Activated CD8-positive, alpha-beta memory T cell treated with anti-CD3 and anti-CD28 coated beads for 36 hours (primary cell): ENCODE results near the gene TRMT44. TPM values are rescaled to one million over a fixed set of nuclear protein-coding genes. Genes with fewer than 3 reads are reported as not detected.

Experiments used
- CTCF ChIA-PET: fragments of 350-600 bp; sonication (Branson Sonifier 250); formaldehyde crosslinking; loops from one replicate; lab custom pipeline; 2021; ENCODE audit warnings: antibody characterized with exemption; lab: Charles Lee
- POLR2A ChIA-PET: fragments of 350-600 bp; sonication (Branson Sonifier 250); formaldehyde crosslinking; loops from one replicate; lab custom pipeline; 2021; ENCODE audit warnings: antibody characterized with exemption; lab: Charles Lee
- total RNA-seq, 2 experiments: library from RNA; stranded (reverse); gene quantifications; one replicate each; pipeline ENCODE4 v1.2.3, GENCODE V29; 2021

TRMT44 gene
- total RNA-seq, 2 experiments from 2014 or later: 25.5 to 27.3 TPM

DNA sequence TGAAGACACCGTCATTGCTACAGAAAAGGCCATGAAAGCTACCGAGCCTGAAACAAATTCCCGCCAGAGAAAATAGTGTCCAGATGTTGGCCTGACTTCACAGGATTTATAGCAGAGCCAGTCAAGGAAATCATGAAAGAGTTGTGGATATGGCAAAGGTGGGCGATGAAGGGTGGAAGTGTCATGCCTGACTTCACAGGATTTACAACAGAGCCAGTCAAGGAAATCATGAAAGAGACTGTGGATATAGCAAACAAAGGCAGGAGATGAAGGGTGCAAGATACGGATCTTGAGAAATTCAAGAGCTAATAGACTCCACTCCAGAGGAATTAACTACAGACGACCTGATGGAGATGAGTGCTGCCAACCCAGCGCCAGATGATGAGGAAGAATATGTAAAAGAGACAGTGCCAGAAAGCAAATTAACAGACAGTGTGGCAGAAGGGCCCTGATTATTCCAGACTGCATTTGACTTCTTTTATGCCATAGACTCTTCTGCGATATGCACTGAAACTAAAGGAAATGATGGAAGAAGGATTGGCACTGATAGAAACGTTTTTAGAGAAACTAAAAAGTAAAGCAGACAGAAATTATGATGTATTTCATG is 17.2 kb downstream of the TRMT44 start:
- ChIA-PET POLR2A (interaction anchor here (0.5 kb wide), 1 partner anchor 247 kb away, joined by 4 read pairs; no protein-coding TSS in a partner anchor), CTCF (no interaction called here)

DNA sequence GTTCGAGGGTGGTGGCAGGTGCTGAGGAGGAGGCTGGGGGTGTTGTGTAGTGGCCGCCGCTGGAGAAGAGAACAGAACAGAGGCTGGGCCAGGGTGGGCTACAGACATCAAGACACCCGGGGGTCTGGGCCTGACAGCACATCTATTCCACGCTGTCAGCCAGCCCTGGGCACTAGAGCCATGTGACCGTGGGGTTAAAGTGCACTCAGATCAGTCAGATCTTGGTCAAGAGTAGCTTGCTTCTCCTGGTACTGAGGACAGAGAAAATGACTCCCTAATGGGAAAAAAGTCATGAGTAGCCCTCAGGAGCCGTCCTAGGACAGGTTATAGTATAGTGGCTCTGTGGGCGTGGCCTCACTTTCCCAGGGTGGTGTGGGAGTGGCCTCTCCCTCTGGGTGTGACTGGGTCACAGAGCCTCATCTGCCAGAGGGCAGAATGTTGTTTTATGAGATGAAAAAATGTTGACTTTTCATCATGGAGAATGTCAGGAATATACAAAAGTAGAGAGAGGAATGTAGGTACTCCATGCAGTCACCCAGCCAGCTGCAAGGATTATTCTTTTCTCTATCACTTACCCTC is 19.4 kb downstream of the TRMT44 start:
- POLR2A ChIA-PET: no interaction called here
- CTCF ChIA-PET: no interaction called here

DNA sequence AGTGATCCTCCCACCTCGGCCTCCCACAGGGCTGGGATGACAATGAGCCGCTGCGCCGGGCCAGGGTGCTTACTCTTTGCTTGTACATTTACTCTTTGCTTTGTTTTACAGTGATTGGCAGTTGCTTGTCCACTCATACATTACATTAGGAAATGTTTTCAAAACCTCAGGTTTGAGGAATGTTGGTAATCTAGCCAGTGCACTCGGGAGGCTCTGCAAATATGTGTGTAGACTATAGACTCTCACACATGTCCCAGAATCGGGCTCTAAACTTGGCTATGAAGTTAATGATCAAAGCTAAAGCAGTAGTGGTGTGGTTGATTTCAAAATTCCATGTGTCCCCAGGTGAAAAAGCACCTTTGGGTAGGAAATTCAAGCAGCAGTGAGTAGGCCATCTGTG is 20.5 kb downstream of the TRMT44 start:
- POLR2A ChIA-PET: no interaction called here
- CTCF ChIA-PET: no interaction called here

DNA sequence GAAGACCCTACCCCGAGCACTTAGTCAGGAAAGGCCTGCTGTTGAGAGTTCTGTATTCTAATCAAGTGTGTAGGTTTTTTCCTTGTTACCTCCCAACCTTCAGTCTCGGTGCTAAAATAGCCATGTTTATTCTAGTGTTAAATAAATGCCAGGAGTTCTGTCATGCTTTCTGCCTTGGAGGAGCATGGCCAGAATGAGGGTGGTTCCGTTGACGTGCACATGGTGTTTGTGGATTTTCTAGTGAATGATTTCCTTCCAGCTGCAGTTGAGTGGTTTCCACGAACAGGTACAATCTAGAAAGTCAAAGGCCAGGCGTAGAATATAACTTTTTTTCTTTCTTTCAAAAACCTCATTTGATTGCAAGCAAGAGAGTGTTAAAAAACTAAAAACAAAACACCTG is 21.0 kb downstream of the TRMT44 start:
- ChIA-PET CTCF (no interaction called here), POLR2A (no interaction called here)

DNA sequence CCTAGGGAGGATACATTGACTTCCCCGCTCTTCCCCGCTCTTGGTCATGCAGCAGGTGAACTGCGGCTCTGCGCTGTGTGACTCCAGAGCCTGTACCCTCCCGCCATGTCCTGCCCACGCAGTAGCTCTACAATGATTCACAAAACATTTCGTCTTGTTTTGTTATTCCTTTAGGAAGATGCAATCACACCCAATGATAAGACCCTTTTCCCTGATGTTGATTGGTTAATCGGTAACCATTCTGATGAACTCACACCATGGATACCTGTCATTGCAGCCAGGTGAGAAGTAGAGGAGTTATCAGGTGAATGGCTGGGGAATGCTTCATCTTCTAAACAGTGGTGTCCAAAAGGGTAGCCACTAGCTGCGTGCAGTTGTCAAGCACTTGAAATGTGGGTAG is 23.2 kb downstream of the TRMT44 start:
- ChIA-PET POLR2A (no interaction called here), CTCF (no interaction called here)

DNA sequence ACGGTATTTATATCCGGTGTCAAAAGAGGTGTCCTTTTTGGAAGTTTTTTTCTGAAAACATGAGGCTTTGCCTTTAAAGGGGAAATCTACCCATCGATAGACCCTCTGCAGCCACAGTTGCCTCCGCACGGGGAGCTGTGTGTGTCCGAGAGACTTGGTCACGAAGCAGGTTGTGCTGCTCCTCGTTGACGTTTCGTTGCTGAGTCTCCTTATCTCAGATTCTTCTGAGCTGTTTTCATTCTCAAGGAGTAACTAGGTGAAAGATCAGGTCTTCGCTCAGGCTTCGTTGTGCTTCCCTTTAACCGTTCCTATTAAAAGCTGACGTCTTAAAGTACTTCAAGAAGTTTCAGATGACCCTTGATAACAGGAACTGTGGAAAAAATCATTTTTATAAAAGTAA is 23.8 kb downstream of the TRMT44 start:
- CTCF ChIA-PET: no interaction called here
- POLR2A ChIA-PET: no interaction called here

DNA sequence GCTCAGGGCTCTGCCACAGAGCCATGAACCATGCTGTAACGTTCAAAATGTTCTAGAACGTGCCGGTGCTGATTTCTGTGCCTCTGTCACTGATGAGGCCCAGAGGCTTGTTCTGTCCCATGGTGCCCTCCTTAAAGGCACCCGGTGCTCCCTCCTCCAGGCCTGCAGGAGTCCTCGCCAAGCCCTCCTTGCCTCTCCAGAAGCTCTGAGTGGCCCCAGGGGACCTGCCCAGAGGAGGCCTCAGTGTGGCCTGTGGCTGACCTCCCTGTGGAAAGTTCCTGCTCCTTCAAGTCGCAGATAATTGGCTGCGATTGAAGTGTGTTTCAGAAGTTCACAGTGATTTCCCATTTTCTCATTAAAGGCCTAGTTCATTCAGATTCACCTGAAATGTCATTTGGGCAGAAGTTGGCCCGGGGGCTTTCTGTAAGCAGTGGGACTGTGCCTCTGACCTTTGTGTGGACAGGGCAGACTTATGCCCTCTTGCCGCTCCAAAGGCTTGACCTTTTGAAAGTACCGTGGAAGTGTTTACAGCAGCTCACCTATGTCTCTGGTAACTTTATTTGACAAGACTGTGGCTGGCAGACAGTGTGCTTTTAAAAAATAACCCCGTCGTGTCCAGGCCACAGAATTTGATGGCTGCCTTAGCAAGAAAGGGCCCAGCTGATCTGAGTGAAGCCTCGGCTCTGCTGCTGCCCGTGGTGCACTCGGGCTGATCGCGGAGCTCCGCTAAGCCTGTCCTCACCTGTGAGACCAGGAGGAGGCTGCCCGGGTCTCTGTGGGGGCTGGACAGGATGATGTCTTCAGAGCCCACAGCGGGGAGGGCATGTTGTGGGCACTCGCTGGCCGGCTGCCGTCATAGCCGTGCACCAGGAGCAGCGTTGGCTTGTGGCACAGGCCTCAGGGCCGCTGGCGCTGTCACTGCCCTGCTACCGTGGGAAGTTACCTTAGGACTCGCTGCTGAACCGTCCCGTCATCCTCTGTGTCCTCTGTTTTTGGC is 25.3 kb downstream of the TRMT44 start:
- POLR2A ChIA-PET: no interaction called here
- CTCF ChIA-PET: no interaction called here

DNA sequence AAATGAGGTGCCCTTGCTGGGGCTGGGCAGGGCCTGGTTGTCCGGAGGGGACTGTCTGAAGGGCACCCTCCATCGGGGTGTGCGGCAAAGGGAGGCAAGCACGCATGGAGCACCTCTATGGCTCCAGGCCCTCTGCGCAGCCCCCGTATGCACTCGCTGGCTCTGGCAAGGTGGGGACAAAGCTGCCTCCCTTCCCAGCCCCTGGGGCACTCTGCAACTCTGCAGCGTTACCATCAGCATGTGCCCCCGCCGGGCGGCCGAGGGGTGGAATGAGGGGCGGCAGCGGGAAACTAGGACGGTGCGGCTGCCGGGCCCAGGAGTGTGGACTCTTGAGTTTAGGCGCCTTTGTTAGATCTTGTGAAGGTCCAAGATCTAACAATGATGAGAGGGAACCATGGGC is 26.4 kb downstream of the TRMT44 start:
- POLR2A ChIA-PET: no interaction called here
- CTCF ChIA-PET: no interaction called here

DNA sequence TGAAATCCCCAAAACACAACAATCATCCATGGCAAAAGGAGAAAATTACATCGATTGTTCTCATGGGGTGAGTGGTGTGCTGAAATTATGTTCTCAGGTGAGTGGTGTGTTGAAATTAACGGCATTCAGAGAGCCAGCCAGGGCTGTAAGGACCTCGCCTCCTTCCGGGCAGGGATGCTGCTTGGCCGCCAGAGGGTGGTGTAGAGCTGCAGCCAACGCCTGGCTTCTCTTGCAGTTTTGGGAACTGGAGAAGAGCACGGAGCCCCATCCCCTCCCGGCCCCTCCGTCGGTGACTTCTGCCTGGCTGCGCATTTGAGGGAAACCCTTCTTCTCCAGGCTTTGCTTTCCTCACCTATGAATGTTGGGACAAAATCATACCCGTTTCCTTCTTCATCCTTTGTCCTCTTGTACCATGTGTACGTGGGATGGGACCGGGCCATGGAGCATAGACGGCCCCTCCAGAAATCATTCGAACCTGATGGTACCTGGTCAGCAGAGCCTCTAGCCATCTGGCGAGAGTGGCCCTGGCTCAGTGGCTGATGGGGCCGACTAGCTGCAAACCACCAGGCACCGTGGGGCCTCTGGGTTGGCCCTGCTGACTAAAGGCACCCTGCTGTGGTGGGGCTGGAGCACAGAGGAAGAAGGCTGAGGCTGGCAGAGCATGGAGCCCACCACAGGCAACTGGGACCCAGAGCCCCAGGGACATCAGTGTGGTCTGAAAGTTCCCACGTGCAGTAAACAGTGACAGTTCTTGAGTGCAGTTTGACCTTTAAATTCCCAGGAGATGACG is 28.4 kb downstream of the TRMT44 start:
- ChIA-PET POLR2A (no interaction called here), CTCF (interaction anchor here (0.6 to 1.9 kb wide), 3 partner anchors 9 to 227 kb away, joined by 3 to 5 read pairs (median 3); no protein-coding TSS in a partner anchor)

DNA sequence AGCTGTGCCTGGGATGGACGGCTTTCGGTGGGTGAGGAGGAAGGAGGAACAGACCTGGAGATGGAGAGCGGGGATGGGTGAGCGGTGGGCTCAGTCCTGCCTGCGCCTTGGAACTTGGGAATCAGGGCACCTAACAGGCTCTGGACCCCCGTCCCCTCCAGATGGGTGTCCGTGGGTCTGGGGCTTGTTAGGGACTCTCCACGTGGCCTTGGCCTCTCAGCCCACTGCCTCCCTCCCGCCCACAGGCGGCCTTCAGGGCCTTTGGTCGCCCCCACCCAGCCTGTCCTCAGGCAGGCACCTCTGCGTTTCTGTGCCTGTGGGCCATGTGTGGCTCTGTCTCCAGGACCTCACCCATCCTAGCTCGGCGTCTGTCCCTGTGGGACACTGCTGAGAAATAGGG is 29.0 kb downstream of the TRMT44 start:
- CTCF ChIA-PET: no interaction called here
- POLR2A ChIA-PET: no interaction called here

DNA sequence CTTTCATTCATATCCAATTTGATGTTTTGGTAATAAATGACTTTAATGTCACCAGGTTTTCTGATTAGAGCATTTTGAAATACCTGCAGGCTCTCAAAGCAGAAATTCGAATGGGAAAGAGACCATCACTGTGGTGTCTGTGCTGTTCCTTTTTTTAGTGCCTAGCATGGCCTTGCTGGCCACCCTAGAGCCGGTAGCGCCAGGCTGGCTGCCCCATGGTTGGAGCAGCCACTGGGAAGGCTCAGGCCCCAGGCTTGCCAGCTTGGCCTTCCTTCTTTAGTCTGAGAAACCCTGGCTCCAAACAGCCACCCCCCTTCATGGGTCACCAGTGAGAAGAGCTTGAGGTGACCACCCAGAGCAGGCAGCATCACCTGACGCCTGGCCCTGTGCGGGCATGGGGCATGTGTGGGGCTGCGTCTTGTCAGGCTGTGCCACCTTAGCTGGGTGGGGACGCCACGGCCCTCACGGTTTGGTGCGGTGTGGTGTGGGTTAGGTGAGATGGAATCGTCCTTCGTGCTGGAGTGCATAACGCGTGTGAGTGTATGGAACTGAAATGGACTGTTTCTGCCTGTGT is 30.0 kb downstream of the TRMT44 start:
- CTCF ChIA-PET: no interaction called here
- POLR2A ChIA-PET: no interaction called here

DNA sequence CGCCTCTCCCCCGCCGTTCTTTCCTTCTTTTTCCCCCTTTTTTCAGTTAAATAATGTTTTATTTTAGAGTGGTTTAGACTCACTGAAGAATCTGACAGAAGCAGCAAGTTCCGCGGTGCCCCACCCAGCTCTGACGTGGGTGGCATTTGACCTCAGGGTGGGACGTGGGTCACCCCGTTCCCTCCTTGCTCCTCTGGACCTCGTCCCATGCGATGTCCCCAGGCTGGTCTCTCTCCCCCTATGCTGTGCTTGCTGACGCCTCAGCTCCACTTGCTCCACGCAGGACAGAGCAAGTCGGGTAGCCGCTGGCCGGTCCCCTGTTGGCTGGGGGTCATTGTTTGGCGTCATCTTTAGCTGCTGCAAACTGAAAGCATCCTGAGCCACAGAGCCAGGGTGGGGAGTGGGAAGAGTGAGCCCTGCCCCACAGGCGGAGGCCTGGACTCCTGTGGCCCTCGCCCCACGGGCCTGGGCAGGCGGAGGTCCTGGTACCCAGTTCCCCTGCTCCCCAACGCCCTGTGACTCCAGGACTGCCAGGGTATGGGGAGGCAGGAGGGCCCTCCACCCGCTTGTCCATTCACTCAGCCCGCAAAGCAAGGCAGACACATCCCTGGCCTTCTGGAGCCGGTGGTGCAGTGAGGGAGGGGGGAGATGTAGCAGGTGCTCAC is 30.8 kb downstream of the TRMT44 start:
- POLR2A ChIA-PET: no interaction called here
- CTCF ChIA-PET: no interaction called here

DNA sequence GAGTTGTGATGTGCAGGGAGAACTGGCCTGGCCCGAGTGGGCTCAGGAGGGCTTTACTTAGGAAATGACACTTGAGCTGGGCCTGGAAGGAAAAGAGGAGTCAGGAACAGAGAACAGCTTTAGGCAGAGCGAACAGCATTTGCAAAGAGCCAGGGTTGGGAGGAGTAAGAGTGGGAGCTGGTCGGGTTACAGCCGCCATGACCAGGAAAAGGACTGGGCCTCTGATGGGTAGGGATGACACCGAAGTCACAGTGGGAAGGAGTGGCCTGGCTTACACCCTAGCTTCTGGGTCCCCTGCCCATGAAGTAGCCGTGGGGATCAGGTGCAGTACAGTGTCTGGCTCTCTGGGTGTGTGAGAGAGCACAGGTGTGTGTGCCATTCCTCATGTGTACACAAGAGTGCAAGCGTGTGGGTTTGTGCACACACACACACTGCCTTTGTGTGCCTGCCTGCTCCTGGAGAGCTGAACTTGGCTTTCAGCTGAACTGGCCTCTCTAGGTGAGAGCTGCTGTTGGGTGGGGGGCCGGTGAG is 31.6 kb downstream of the TRMT44 start:
- POLR2A ChIA-PET: no interaction called here

DNA sequence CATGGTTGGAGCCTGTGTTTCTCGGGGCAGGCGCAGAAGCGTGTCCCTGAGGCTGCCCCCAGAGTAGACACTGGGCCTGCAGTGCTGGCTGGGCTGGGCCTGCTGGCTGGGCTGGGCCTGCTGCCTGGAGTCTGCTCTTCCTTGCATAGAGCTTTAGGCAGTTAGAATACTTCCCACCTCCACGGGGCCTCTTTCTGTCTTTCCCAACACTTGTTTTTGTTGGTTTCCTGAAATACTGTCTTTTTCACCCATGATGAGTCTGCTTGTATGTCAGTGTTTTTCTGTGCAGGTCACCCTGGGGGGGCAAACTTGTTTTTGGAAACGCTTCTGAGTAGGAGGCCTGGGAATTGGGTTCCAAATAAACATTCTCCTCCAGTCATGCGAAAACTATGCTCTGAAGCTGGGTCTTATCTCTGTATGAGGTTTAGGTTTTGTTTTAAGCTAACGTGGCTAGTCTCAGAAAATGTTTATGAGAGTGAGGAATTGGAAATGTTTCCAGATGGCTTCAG is 32.2 kb downstream of the TRMT44 start:
- POLR2A ChIA-PET: no interaction called here
- CTCF ChIA-PET: no interaction called here

More for the DNA sequence above, 31.6 kb downstream of the TRMT44 start:
- CTCF ChIA-PET: no interaction called here

DNA sequence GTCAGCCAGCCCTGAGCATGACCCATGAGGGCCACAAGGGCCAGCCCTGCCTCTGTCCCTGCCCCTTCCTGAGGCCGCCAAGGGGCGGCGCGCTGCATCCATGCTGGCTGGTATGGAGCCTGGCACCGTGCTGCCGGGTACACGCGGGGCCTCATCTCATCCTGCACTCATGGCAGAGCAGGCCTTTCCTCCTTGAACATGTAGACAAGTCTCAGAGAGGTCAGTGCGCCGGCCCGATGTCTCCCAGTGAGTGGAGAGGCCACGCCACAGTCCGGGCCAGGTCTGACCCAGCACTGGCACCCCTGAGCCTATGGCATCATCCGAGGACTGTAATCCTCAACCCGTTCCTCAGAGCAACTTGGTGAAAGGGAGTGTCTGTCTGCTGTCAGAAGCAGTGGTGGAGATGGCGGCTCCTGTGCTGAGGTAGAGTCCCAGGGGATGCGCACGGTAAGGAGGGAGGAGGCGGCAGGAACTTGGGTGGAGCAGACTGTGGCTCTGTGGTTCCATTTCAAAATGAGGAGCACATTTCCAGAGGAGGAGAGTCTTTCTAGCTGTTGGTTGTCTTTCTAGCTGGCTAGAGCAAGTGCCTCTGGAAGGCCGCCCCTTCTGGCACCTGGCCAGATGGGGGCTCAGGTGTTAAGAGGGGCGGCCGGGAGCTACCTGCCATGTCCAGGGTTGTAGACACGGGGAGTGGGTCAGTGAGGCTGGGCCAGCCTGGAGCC is 32.8 kb downstream of the TRMT44 start:
- CTCF ChIA-PET: no interaction called here
- POLR2A ChIA-PET: no interaction called here

DNA sequence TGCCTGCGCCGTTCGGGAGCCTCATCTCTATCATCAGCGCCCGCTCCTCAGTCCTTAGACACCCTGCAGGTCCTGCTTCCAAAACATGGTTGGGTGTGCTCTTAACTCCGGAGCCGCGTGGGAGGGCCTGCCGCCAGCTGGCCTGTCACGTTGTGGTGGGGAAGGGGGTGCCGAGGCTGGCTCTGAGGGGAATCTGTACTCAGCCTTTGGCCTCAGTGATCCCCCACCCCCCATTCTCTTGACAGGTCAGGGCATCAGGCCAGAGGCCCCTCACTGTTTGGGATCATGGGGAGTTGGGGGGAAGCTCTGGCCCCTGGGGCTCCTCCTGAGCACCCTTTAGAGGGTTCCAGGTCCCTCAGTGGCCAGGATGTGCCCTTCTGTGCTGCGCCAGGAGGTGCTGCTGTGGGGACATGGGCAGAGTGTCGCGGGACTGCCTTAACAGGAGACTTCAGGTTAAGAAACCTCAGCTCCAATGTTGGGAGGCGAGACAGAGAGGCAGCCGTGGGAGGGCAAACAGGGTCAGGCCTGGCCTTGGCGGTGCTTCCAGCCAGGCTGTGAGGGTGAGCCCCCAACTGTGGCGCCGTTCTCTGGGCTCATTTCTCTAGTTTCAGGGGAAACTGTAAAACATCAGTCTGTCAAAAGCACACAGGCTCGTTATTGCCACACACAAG is 33.5 kb downstream of the TRMT44 start:
- POLR2A ChIA-PET: no interaction called here
- CTCF ChIA-PET: no interaction called here

DNA sequence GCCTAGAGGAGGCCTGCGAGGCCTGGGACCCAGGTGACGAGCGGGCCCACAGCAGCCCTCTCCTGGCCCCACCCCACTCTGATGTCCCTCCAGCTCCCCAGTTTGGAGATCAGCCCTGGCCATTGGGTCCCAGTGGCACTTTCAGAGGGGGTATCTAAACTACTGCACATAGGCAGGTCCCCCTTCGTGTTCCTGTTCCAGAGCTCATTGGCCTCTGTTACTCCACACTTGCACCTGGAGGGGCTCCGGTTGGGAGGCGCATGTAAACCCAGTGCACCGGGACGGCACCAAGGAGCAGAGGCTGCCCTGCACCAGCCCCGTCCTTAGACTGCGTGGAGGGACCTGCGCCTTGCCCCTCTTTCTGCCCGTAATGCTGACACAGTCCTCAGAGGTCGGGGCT is 34.3 kb downstream of the TRMT44 start:
- POLR2A ChIA-PET: no interaction called here

More for the DNA sequence above, 34.3 kb downstream of the TRMT44 start:
- CTCF ChIA-PET: no interaction called here
